GM21381 (cell line): Measurements from ENCODE around the gene ACTR6.

Experiments used
- ATAC-seq: cut with Tn5 transposase; IDR thresholded peaks from one replicate; pipeline ENCODE4 v1.9.1; 2021; ENCODE audit warnings: mild to moderate bottlenecking, moderate library complexity; ENCODE audit not compliant: unreplicated experiment

ACTR6 gene

GRCh38 chr12:100265732-100266584 is 65.3 kb downstream of the ACTR6 start:
- peak; percentile 13 for ATAC-seq

GRCh38 chr12:100266585-100266834 is 65.9 kb downstream of the ACTR6 start:
- ATAC-seq: peak; percentile 86

- peak; percentile 86 for ATAC-seq
Measured at GRCh38 chr12:100266835-100267602, 66.4 kb downstream of the ACTR6 start, which contains the start of the genes DEPDC4 and SCYL2. DEPDC4 (minus strand) TSS chr12:100267079; CDS start chr12:100267076, 3 bp downstream. SCYL2 (plus strand) TSS chr12:100267177; CDS start chr12:100282971, 15,794 bp downstream.

GRCh38 chr12:100267603-100268281 is 67.1 kb downstream of the ACTR6 start:
- peak; percentile 5 for ATAC-seq

GRCh38 chr12:100268835-100269564 is 68.4 kb downstream of the ACTR6 start:
- ATAC-seq: no peak

- ATAC-seq: no peak
Measured at GRCh38 chr12:100273782-100274181, 73.2 kb downstream of the ACTR6 start.
